ENCODE results near the gene ABI3BP.

Gene ABI3BP

GRCh38 chr3:100775669-100776068 lies 217.6 kb downstream of the ABI3BP start:
- DNase-seq (ENCODE audit: low read depth in 2 of 2) = no peak

DNA sequence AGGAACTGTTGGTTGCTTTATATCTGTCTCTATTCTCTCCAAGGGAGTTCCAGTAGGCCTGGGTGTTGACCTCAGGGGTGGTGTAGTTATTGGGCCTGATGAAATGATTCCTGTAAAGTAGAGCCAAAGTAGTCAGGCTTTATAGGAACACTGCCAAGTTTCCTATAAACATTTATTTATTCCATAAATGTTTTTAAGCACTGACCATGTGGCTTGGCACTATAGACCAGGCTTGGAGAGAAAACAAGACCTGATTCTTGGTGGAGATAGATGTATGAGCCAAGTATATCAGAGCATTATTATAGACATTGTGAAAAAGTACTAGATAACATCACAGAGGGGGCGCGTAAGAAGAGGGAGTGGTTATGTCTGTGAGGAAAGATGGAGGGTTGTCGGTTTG lies 218.0 kb downstream of the ABI3BP start:
- no peak for DNase-seq (ENCODE audit: low read depth in 2 of 2)

GRCh38 chr3:100769693-100770092 lies 223.5 kb downstream of the ABI3BP start:
- no peak for DNase-seq (ENCODE audit: low read depth in 2 of 2)

DNA sequence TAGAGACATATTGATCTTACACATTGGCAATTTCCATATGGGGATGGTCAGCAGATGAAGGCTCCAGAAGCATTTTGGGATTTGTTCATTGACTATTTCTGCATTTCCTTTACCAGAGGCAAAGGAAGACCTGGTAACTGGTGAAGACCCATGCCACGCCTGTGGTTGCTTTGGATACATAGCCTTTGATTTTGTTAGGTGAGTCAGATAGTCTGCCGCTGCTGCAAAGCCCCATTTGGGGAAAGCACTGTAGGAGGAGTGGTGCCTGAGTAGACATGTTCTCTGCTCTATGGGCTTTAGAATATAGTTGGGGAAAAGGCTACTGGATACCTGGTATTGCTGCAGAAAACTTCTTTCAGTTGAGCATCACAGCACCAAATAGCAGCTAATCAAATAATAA lies 227.2 kb downstream of the ABI3BP start:
- no peak for DNase-seq (ENCODE audit: low read depth in 2 of 2)

GRCh38 chr3:100765437-100765975 lies 227.7 kb downstream of the ABI3BP start:
- no peak for DNase-seq (ENCODE audit: low read depth in 2 of 2)

- no peak for DNase-seq (ENCODE audit: low read depth in 2 of 2)
These were observed 231.3 kb downstream of the ABI3BP start for GRCh38 chr3:100761951-100762350.

DNA sequence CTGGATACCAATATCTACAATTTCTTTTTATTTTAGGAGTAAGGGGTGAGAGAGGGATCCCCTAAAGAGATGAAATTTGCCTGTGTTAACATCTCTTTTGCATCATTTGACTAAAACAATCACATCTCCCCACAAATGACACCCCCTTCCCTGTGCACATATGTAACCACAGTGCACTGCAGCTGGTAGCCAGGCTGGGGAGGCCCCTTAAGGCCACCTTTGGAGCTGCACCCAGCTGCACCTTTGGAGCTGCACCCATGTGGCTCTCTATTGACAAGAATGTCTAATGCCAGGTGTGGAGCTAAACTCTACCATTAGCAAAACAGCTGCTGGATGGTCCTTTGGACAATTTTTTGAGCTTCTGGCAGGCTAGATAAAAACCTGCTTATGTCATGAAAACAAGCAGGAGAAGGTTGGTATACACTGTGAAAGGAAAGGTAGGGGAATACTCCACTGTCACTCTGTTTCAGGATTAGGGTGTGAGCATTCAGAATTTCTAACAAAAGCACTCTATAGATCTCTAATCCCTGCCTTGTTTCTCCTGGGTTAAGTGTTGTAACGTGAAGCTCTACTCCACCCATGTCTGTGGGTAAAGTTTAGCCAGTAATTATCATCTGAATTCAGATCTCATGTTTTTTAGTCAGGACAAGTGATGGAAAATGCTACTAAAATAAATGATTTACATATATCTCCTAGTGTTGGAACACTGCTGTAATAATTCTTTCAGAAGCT lies 231.8 kb downstream of the ABI3BP start:
- no peak for DNase-seq (ENCODE audit: low read depth in 2 of 2)

GRCh38 chr3:100760377-100760776 lies 232.8 kb downstream of the ABI3BP start:
- DNase-seq (ENCODE audit: low read depth in 2 of 2) = no peak

- no peak for DNase-seq (ENCODE audit: low read depth in 2 of 2)
These were observed 233.3 kb downstream of the ABI3BP start for GRCh38 chr3:100759950-100760349.

DNA sequence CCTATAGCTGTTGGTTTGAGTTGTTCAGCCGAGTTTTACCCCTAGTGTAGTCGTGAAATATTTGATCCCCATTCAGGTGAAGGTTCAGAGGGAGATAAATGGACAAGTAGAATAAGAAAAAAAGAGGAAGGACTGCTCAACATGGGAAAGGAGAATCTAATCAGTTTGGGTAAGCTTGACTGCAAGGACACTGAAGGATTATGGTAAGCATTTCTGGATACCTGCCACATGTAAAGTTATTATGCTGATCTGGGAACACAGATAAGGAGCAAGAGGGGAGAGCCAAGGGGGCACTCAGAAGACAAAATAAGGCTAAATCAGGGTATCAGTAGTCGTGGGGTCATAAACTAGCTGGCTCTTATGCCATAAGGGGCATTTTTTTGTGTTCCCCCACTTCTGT lies 234.1 kb downstream of the ABI3BP start:
- no peak for DNase-seq (ENCODE audit: low read depth in 2 of 2)

DNA sequence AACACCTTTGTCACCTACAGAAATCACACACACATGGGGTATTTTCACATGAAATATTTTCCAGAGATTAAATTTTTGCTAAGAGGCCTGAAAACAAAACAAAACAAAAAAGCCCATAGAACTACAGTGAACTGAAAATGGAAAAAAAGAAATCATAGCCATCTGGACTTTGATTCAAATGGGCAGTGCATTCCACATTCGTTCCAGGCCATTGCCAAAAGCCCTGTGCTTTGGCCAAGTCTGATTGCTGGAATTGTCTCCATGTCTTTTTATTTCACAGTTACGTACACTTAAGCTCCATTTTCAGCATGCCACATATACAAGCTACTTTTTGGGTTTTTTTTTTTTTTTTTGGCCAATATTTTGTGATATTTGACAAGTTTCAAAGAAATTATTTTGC lies 236.8 kb downstream of the ABI3BP start:
- no peak for DNase-seq (ENCODE audit: low read depth in 2 of 2)

- DNase-seq (ENCODE audit: low read depth in 2 of 2) = no peak
These were observed 238.5 kb downstream of the ABI3BP start for GRCh38 chr3:100754563-100755334.

DNA sequence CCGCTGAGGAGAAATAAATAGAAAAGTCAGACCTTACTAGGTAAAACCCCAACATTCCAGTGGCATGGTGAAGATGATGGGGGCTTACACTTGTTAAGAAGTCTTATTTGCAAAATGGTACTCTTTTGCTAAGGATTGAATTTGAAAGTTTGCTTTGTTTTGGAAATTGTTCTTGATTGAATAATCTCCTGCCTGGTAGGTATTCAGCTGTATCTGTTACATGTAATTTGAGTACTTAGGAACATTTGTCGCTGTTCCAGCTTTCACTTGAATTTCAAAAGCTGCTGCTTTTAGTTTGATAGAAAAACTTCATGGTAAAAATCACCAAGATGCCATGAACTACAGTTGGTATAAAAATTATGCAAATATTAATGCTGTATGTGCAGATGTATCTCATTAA lies 239.4 kb downstream of the ABI3BP start:
- no peak for DNase-seq (ENCODE audit: low read depth in 2 of 2)

GRCh38 chr3:100748967-100749366 lies 244.3 kb downstream of the ABI3BP start:
- no peak for DNase-seq (ENCODE audit: low read depth in 2 of 2)

DNA sequence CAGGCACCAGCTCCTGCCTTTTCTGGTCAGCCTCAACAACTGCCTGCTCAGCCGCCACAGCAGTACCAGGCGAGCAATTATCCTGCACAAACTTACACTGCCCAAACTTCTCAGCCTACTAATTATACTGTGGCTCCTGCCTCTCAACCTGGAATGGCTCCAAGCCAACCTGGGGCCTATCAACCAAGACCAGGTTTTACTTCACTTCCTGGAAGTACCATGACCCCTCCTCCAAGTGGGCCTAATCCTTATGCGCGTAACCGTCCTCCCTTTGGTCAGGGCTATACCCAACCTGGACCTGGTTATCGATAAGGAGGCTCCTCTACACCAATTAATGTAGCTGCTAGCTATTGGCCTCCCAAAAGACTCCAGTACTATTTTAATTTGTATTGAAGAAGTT lies 245.0 kb downstream of the ABI3BP start:
- DNase-seq (ENCODE audit: low read depth in 2 of 2) = no peak

GRCh38 chr3:100746092-100746491 lies 247.1 kb downstream of the ABI3BP start:
- DNase-seq (ENCODE audit: low read depth in 2 of 2) = no peak

GRCh38 chr3:100745617-100746016 lies 247.6 kb downstream of the ABI3BP start:
- no peak for DNase-seq (ENCODE audit: low read depth in 2 of 2)

DNA sequence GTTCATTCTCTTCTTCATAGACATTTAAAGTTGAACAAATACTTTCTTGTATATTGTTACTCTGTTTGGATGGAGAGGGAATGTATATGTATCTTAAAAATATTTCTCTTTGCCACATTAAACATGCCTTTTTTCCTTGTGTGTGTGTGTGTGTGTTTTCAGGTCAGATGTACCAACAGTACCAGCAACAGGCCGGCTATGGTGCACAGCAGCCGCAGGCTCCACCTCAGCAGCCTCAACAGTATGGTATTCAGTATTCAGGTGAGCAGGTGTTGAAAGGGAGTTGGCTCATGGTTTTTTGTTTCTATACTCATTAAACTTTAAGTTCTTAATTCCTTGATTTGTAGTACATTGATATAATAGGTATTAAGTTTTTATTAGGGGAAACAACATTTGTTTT lies 248.6 kb downstream of the ABI3BP start:
- no peak for DNase-seq (ENCODE audit: low read depth in 2 of 2)

DNA sequence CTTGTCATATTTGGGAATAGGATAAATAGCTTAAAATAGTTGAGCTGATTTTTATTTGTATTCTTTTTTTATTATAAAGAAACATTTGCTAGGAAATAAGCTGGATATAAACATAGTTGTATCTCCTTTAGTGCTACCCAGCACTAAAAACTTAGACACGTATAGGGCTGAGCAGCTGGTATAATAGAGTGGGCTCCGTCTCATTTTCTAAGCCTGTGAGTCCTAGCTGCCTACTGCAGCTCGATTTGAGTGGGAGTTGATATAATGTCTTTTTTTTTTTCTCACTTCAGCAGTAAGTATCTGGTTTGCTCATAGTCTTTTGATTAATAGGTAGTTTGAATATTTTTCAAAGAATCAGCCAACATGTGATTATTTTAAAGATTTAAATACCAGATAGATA lies 249.7 kb downstream of the ABI3BP start:
- DNase-seq (ENCODE audit: low read depth in 2 of 2) = no peak

- DNase-seq (ENCODE audit: low read depth in 2 of 2) = no peak
These were observed 253.0 kb downstream of the ABI3BP start for GRCh38 chr3:100740207-100740606.

- peak in 1 of 2 experiments; percentile 12 for DNase-seq (ENCODE audit: low read depth in 2 of 2)
These were observed 255.9 kb downstream of the ABI3BP start for GRCh38 chr3:100737334-100737733.

- DNase-seq (ENCODE audit: low read depth in 2 of 2) = no peak
These were observed 260.8 kb downstream of the ABI3BP start for GRCh38 chr3:100732435-100732834.

DNA sequence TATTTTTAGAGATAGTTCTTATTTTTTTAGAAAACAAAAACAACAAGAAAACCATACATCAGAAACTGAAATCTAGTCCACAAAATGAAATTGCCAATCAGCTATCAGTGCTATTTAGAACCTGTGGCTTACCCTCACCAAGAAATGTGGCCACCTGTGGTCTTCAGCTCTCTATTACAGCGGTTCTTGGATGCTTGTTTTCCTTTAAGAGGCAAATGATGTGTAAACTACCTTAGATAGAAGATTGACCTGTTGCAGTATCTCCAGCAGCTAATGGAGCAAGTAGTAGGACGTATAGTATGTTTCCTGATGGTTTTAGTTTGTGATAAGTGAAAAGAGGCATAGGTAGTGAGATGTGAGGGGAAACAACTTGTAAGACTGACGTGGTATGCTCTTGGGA lies 262.7 kb downstream of the ABI3BP start:
- DNase-seq (ENCODE audit: low read depth in 2 of 2) = no peak

Measured in fibroblast of skin of left biceps (primary cell).